Adrenal gland (tissue), 5 donors: ENCODE measurements around the gene SHANK3.

ENCODE experiments used
- POLR2A ChIP-seq, 2 donors: fragments of 450-650 bp; IDR thresholded peaks; one replicate each; pipeline ENCODE4 v1.6.1; 2017; ENCODE audit warnings: antibody characterized with exemption in 2 of 2, mild to moderate bottlenecking in 2 of 2, moderate library complexity in 1 of 2
- TF ChIP-seq, protein P1 (sequence below), 6 experiments: fragments of 450-650 bp in 4 of 6; fragments of 200-600 bp in 2 of 6; sonication (generic) in 1 of 6; IDR thresholded peaks; 1 replicate in 5 of 6; 2 replicates in 1 of 6; pipeline versions ENCODE4 v1.5.1 to v1.8.0; 2016 to 2021; ENCODE audit warnings: antibody characterized with exemption in 6 of 6, mild to moderate bottlenecking in 2 of 6, moderate library complexity in 1 of 6
- donor health status: DM: no; HTN: no; CAD: no.

DNA sequence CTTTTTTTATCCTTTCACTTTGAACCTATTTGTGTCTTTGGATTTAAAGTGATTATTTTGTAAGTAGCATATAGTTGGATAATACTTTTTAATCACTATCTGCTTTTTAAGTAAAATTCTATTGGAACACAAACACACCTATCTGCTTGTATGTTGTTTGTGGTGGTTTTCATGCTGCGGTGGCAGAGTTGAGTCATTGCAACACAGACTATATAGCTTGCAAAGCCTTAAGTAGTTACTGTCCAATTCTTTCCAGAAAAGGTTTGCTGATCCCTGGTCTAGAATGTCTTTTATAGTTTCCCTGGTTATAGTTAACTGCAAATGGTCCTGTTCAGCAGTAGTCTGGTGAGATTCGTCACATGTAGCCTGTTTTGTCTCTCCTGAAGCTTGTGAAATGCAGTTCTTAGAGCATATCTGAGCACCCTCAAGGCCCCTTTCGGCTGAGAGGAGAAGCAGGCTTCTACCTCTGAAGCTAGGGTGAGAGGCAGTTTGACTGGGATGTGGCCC, 21.5 kb downstream of the SHANK3 start:
- no peak for TF ChIP-seq POLR2A (IDR thresholded peaks at IDR 0.05)
- TF ChIP-seq, protein P1, sequence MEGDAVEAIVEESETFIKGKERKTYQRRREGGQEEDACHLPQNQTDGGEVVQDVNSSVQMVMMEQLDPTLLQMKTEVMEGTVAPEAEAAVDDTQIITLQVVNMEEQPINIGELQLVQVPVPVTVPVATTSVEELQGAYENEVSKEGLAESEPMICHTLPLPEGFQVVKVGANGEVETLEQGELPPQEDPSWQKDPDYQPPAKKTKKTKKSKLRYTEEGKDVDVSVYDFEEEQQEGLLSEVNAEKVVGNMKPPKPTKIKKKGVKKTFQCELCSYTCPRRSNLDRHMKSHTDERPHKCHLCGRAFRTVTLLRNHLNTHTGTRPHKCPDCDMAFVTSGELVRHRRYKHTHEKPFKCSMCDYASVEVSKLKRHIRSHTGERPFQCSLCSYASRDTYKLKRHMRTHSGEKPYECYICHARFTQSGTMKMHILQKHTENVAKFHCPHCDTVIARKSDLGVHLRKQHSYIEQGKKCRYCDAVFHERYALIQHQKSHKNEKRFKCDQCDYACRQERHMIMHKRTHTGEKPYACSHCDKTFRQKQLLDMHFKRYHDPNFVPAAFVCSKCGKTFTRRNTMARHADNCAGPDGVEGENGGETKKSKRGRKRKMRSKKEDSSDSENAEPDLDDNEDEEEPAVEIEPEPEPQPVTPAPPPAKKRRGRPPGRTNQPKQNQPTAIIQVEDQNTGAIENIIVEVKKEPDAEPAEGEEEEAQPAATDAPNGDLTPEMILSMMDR (IDR thresholded peaks at IDR 0.05), result no peak
